ENCODE results near the gene MBNL1.
"Not testable (repeated sequence)": the region's sequence is repeated elsewhere in the genome, so short reads cannot be mapped to it uniquely, and the experiment has no call there.

MBNL1 gene

GRCh38 chr3:152416808-152417580 lies 148.3 kb downstream of the MBNL1 start:
- no peak for DNase-seq

- no peak for DNase-seq
Observed at GRCh38 chr3:152419748-152420147, 151.0 kb downstream of the MBNL1 start.

GRCh38 chr3:152421162-152421561 lies 152.4 kb downstream of the MBNL1 start:
- DNase-seq: no peak

GRCh38 chr3:152426393-152426792 lies 157.7 kb downstream of the MBNL1 start:
- DNase-seq: no peak

GRCh38 chr3:152428577-152428976 lies 159.8 kb downstream of the MBNL1 start:
- no peak for DNase-seq

DNA sequence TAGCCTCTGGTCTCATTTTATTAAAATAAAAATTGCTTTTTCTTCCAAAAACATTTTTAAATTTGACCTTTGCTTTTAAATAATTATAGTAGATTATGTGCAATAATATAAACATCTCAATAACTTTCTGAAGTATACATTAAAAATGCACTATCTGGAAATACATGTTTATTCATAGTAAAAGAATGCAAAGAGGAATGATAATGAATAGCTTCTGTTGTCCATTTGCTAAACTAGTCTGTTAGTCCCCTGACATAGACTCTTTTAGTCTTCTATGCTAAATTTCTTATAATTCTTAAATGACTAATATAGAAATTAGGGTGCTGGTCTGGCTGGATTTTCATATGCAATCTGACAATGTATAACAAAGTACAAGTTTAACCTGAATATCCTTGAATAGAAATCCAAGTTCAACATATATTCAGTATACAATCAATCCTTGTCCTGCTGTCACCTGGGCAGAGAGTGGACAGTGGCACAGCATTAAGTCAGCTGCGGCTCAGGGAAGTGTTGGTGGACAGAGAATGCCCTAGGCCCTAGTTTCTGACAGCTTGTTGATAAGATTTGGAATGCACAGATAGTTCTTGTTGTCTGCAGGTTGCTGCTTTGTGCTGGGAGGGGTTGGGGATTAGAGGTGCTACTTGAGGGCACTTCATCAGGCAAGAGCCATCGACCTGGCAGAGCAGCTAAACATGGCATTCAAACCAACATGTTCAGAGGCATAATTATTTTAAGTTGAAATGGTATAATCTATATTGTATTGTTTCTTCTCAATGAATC lies 161.7 kb downstream of the MBNL1 start:
- no peak for DNase-seq

DNA sequence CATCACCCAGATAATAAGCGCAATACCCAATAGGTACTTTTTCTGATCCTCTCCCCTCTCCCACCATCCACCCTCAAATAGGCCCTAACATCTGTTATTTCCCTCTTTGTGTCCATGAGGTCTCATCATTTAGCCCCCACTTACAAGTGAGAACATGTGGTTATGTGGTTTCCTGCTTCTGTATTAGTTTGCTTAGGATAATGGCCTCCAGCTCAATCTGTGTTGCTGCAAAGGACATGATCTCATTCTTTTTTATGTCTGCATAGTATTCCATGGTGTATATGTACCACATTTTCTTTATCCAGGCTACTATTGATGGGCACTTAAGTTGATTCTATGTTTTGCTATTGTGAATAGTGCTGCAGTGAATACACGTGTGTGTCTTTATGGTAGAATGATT lies 165.4 kb downstream of the MBNL1 start:
- no peak for DNase-seq

- DNase-seq: not testable (repeated sequence)
Observed at GRCh38 chr3:152435210-152435609, 166.5 kb downstream of the MBNL1 start.

GRCh38 chr3:152436707-152437590 lies 168.2 kb downstream of the MBNL1 start:
- DNase-seq: no peak

GRCh38 chr3:152438181-152438580 lies 169.5 kb downstream of the MBNL1 start:
- DNase-seq: no peak

DNA sequence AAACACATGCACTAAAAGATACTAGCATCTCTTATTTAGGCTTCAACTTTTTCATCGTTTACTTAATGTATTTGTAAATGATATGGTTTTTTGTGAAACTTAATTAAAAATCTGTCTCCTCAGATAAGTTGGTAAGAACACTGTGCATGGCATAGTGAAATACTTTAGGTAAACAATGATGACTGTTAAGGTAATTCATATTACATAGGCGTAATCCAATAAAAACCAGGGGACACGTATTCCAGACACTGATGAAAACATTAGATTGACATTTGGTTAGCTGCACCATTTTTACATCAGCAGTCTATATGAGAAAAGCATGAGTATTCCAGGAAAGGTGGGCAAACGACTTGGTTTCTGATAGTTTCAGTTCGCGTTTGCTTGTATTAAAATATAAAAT lies 170.0 kb downstream of the MBNL1 start:
- DNase-seq: no peak

DNA sequence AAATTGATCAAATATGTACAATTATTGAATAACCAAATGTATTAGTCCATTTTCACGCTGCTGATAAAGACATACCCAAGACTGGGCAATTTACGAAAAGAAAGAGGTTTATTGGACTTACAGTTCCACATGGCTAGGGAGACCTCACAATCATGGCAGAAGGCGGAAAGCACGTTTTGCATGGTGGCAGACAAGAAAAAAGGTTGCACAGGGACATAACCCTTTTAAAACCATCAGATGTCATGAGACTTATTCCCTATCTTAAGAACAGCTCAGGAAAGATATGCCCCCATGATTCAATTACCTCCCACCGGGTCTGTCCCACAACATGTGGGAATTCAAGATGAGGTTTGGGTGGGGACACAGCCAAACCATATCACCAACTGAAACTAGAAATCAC lies 171.5 kb downstream of the MBNL1 start:
- not testable (repeated sequence) for DNase-seq

DNA sequence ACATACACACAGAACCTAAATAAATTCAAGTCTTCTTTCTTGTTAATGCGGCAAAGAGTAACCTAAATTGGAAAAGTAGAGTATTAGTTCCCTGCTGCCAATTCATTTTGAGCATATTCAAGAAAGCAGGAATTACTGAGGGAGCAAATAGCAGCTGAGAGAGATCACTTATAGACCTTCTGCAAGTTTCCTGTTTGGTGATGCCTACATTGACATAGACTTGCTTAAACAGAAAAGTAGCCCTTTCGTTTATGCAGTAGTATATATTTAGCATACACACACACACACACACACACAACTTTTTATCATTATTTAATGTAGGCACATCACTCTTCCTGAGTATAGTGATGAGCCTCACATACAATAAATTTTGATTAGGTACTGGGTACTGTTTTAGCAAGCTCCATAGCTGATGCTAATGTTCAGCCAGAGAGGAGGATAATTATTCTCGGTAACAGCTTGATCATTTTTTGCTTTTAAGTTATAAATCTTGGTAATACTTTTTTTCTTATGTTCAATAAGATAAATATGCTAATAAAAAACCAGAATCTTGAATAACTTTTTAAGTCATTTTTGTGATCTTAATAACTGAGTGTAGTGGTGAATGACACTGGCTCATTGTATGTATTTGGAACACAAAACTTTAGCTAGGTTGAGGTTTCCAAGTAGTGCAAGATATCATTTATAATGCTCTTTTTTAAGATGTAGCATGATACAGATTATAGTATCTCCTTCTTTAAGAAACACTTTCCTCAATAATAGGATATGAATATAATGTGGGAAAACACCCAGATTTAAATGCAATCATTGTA lies 174.7 kb downstream of the MBNL1 start:
- DNase-seq: no peak

DNA sequence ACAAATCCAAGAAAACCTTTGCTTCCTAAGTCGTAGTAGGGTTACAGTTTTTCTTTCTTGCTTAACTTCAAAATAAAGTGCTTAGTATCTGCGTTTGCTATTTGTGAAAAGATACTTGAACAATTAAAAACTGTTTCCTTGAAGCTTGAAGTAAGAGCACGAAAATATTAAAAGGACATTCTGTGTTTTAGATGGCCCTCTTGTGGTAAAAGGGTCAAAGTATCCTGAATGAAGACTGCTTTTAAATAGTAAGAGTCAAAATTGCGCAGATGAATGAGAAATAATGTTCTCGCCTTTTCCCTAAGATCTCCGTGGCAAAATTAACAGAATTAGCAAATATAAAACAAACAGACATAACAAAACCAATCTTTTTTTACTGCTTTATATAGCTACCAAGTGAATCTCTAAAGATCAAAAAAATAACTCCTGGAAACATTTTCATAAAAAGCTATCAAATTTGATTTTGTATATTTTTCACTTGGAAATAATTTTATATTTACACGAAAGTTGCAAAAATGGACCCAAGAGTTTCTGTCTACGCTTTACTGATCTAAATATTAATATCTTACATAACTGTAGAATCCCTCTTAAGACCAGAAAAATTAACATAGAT lies 175.4 kb downstream of the MBNL1 start:
- DNase-seq: no peak

GRCh38 chr3:152445212-152445611 lies 176.5 kb downstream of the MBNL1 start:
- DNase-seq: no peak

GRCh38 chr3:152446495-152446894 lies 177.8 kb downstream of the MBNL1 start:
- DNase-seq: no peak

DNA sequence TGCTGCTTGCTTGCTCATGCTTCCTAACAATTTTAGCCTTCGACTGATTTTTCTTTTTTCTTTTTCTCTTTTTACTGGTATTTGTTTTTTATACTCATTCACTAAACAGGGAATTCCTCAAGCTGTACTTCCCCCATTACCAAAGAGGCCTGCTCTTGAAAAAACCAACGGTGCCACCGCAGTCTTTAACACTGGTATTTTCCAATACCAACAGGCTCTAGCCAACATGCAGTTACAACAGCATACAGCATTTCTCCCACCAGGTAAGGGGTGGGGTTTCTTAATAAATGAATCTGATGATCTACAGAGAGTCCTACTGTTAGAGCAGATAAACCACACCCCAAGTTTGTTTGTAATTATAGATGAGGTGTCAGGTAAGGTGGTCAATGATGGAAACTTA lies 178.8 kb downstream of the MBNL1 start:
- DNase-seq: no peak

- DNase-seq: no peak
Observed at GRCh38 chr3:152448091-152448490, 179.4 kb downstream of the MBNL1 start.

- DNase-seq: no peak
Observed at GRCh38 chr3:152452318-152452717, 183.6 kb downstream of the MBNL1 start.

GRCh38 chr3:152454076-152454875 lies 185.5 kb downstream of the MBNL1 start:
- no peak for DNase-seq

DNA sequence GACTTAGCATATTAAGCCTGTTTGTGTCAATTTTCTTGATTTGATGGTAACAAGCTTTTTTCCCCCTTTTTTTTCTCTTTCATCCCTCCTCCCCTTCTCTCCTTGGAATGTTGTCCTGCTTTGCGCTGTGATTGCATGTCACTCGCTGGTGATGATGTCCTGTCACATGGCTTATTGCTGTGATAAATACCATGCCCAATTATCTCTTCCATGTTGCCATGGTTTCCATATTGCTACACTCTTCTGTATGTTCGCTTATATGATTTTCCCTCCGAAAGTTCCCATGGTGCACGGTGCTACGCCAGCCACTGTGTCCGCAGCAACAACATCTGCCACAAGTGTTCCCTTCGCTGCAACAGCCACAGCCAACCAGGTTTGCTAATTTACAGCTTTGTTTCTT lies 187.3 kb downstream of the MBNL1 start:
- no peak for DNase-seq
